Epithelial cell of proximal tubule (primary cell): Measurements from ENCODE around the gene PRKACB. TPM values are rescaled to one million over a fixed set of nuclear protein-coding genes. Genes with fewer than 3 reads are reported as not detected.

ENCODE experiments used
- DNase-seq: peaks from one replicate; pipeline ENCODE4 v3.0.0-alpha.2; 2011; ENCODE audit warnings: low read depth
- H3K4me3 ChIP-seq: 2 replicates; pipeline ENCODE4 v1.5.1; 2011; ENCODE audit warnings: low read depth, mild to moderate bottlenecking, low read length
- CTCF ChIP-seq: conservative IDR thresholded peaks from 2 replicates; pipeline ENCODE4 v1.5.1; 2012; ENCODE audit warnings: low read depth, mild to moderate bottlenecking, low read length
- total RNA-seq: library from RNA; depleted of rRNA; stranded (reverse); fragments of >200 nt; gene quantifications from 2 replicates; pipeline ENCODE4 v1.2.3, GENCODE V29; 2015

Gene PRKACB
- total RNA-seq, 1 donor from 2014 or later: 10.1 TPM

- no peak overlapping the region for H3K4me3 ChIP-seq
- no peak for DNase-seq
- no peak for TF ChIP-seq CTCF
These were observed 11.4 kb downstream of the PRKACB start for GRCh38 chr1:84155517-84155916.

GRCh38 chr1:84156210-84156621, 12.1 kb downstream of the PRKACB start:
- peak; percentile 42 for DNase-seq
- H3K4me3 ChIP-seq: no peak overlapping the region
- no peak for TF ChIP-seq CTCF

GRCh38 chr1:84159533-84160240, 15.6 kb downstream of the PRKACB start:
- DNase-seq: no peak
- TF ChIP-seq CTCF: no peak
- H3K4me3 ChIP-seq: no peak overlapping the region

- DNase-seq: no peak
- H3K4me3 ChIP-seq: no peak overlapping the region
- no peak for TF ChIP-seq CTCF
These were observed 18.2 kb downstream of the PRKACB start for GRCh38 chr1:84162295-84162694.

GRCh38 chr1:84163123-84163931, 19.3 kb downstream of the PRKACB start:
- H3K4me3 ChIP-seq: no peak overlapping the region

GRCh38 chr1:84164161-84164560, 20.1 kb downstream of the PRKACB start:
- H3K4me3 ChIP-seq: no peak overlapping the region
- TF ChIP-seq CTCF: no peak
- no peak for DNase-seq

More at GRCh38 chr1:84163123-84163931, 19.3 kb downstream of the PRKACB start:
- no peak for DNase-seq
- TF ChIP-seq CTCF: no peak

GRCh38 chr1:84164567-84165021, 20.5 kb downstream of the PRKACB start:
- no peak overlapping the region for H3K4me3 ChIP-seq
- DNase-seq: no peak
- TF ChIP-seq CTCF: no peak
